Measurements from ENCODE around the gene ZRANB1. TPM values are rescaled to one million over a fixed set of nuclear protein-coding genes. Genes with fewer than 3 reads are reported as not detected.

The ZRANB1 gene
- total RNA-seq, 2 donors from 2014 or later = 17.9 to 28.7 TPM

DNA sequence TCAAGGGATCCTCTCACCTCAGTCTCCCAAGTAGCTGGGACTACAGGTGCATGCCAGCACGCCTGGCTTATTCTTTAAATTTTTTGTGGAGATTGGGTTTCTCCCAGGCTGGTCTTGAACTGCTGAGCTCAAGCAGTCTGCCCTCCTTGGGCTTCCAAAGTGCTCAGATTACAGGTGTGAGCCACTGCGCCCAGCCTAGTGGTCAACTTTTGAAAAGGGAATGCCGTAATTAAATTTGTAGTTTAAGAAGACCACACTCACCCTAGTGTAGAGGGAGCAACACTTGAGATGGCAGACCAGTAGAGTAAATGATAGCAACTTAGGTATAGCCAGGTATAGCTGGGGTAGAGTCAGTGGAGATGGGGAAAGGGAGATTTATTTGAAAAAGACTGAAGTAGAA lies 17.6 kb downstream of the ZRANB1 start:
- Histone ChIP-seq H3K27ac (no peak overlapping the region), H3K9me3 (no peaks in the 10 kb centered on the region), H3K27me3 (replicated peaks; ENCODE audit: insufficient read depth) (no peaks in the 10 kb centered on the region), H3K36me3 (no peaks in the 10 kb centered on the region), H3K4me1 (replicated peaks) (no peaks in the 10 kb centered on the region), H3K4me3 (no peak overlapping the region)
- intact Hi-C loops (cut with DNase I) = no loop called here
- no peak for DNase-seq (ENCODE audit: low spot score)
- TF ChIP-seq POLR2A (IDR thresholded peaks at IDR 0.05) = no peak
- no peak for TF ChIP-seq POLR2AphosphoS5 (IDR thresholded peaks at IDR 0.05)
- TF ChIP-seq CTCF (IDR thresholded peaks at IDR 0.05) = no peak
- WGBS = 97% methylated on average over 3 of the region's 3 CpGs

- Histone ChIP-seq H3K9me3 (no peaks in the 10 kb centered on the region), H3K4me3 (no peak overlapping the region), H3K27ac (no peak overlapping the region), H3K36me3 (no peaks in the 10 kb centered on the region), H3K27me3 (replicated peaks; ENCODE audit: insufficient read depth) (no peaks in the 10 kb centered on the region), H3K4me1 (replicated peaks) (no peaks in the 10 kb centered on the region)
- intact Hi-C loops (cut with DNase I) = no loop called here
- DNase-seq (ENCODE audit: low spot score) = no peak
- 74% methylated on average over 4 of the region's 4 CpGs for WGBS
- TF ChIP-seq POLR2AphosphoS5 (IDR thresholded peaks at IDR 0.05) = no peak
- no peak for TF ChIP-seq CTCF (IDR thresholded peaks at IDR 0.05)
- no peak for TF ChIP-seq POLR2A (IDR thresholded peaks at IDR 0.05)
Observed at GRCh38 chr10:124961248-124961570, 19.3 kb downstream of the ZRANB1 start.

DNA sequence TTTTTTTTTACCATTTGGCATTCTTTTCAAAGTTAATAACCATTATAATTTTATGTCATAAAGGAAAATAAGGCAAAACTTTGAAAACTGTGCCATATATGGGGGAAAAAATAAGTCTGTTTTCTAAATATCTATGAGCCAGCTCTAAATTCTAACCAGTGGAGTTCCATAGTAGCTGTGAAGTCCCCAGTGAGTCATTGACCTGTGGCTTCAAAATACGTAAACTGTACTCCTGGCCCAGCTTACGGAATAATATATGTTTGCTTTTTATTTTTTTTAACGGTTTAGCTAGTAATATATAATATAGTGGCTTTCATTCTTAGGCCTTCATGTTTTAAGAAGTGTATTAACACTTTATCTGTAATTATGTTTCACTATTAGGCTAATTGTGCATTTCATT lies 20.5 kb downstream of the ZRANB1 start:
- H3K4me1 ChIP-seq (replicated peaks) = no peaks in the 10 kb centered on the region
- intact Hi-C loops (cut with DNase I) = no loop called here
- no peaks in the 10 kb centered on the region for H3K27me3 ChIP-seq (replicated peaks; ENCODE audit: insufficient read depth)
- 92% methylated on average over 3 of the region's 3 CpGs for WGBS
- H3K36me3 ChIP-seq = no peaks in the 10 kb centered on the region
- H3K9me3 ChIP-seq = no peaks in the 10 kb centered on the region
- no peak overlapping the region for H3K27ac ChIP-seq
- DNase-seq (ENCODE audit: low spot score) = no peak
- TF ChIP-seq POLR2AphosphoS5 (IDR thresholded peaks at IDR 0.05) = no peak
- TF ChIP-seq POLR2A (IDR thresholded peaks at IDR 0.05) = no peak
- TF ChIP-seq CTCF (IDR thresholded peaks at IDR 0.05) = no peak
- H3K4me3 ChIP-seq = no peak overlapping the region

- H3K9me3 ChIP-seq = no peaks in the 10 kb centered on the region
- WGBS = 86% methylated on average over 7 of the region's 7 CpGs
- intact Hi-C loops (cut with DNase I) = no loop called here
- no peaks in the 10 kb centered on the region for H3K4me1 ChIP-seq (replicated peaks)
- no peaks in the 10 kb centered on the region for H3K27me3 ChIP-seq (replicated peaks; ENCODE audit: insufficient read depth)
- no peak for DNase-seq (ENCODE audit: low spot score)
- no peak overlapping the region for H3K27ac ChIP-seq
- H3K4me3 ChIP-seq = no peak overlapping the region
- TF ChIP-seq POLR2A (IDR thresholded peaks at IDR 0.05) = no peak
- TF ChIP-seq POLR2AphosphoS5 (IDR thresholded peaks at IDR 0.05) = no peak
- no peak for TF ChIP-seq CTCF (IDR thresholded peaks at IDR 0.05)
- H3K36me3 ChIP-seq = no peaks in the 10 kb centered on the region
Observed at GRCh38 chr10:124963866-124964720, 22.2 kb downstream of the ZRANB1 start.

- H3K27ac ChIP-seq = no peak overlapping the region
- H3K9me3 ChIP-seq = no peaks in the 10 kb centered on the region
- no peak overlapping the region for H3K4me3 ChIP-seq
- intact Hi-C loops (cut with DNase I) = no loop called here
- DNase-seq (ENCODE audit: low spot score) = no peak
- 55% methylated on average over 5 of the region's 5 CpGs for WGBS
- no peaks in the 10 kb centered on the region for H3K4me1 ChIP-seq (replicated peaks)
- TF ChIP-seq CTCF (IDR thresholded peaks at IDR 0.05) (no peak), POLR2A (IDR thresholded peaks at IDR 0.05) (no peak), POLR2AphosphoS5 (IDR thresholded peaks at IDR 0.05) (no peak)
- H3K36me3 ChIP-seq = no peaks in the 10 kb centered on the region
- H3K27me3 ChIP-seq (replicated peaks; ENCODE audit: insufficient read depth) = no peaks in the 10 kb centered on the region
Observed at GRCh38 chr10:124966008-124966407, 24.1 kb downstream of the ZRANB1 start.

Measured in prostate gland (tissue), 2 donors.